ENCODE measurements around the gene CYP46A1.

The CYP46A1 gene

DNA sequence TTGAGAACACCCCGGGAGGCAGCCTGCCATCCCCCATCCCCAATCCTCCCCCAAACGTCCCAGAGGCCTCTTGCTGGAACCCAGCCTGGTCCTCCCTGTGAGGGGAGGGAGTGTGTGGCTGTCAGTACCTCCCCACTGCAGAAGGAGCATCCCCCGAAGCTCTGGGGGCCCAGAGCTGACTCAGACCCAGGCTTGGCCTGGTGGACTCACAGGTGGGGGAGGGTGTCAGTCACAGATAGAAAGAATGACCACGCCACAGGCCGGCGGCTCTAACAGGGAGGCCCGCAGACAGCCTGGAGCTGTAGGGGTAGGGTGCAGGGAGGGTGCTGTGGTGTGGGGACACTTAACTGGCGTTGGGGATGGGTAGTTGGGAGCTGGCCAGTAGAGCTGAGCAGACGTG is 33.9 kb upstream of the CYP46A1 start:
- TF ChIP-seq GATA3 (IDR thresholded peaks at IDR 0.05; ENCODE audit: low read depth, low read length) (no peak), GATA2 (IDR thresholded peaks at IDR 0.05; ENCODE audit: low read depth, low read length) (no peak)

DNA sequence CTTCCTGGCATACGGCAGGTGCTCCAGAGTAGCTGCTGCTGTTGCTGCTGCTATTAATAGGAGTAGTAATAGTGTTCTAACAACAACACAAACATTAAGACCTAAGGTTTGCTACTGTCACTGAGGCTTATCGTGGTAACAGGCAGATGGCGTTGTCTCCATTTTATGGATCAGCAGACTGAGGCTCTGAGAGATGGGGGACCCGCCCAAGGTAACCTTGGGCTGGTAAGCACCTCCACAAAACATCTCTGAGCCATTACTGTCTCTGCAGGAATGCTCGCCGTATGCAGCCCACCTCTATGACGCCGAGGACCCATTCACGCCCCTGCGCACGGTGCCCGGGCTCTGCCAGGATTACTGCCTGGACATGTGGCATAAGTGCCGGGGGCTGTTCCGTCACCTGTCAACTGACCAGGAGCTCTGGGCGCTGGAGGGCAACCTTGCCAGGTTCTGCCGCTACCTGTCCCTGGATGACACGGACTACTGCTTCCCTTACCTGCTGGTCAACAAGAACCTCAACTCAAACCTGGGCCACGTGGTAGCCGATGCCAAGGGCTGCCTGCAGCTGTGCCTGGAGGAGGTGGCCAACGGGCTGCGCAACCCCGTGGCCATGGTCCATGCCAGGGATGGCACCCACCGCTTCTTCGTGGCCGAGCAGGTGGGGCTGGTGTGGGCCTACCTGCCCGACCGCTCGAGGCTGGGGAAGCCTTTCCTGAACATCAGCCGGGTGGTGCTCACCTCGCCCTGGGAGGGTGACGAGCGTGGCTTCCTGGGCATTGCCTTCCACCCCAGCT is 31.9 kb upstream of the CYP46A1 start:
- TF ChIP-seq GATA3 (IDR thresholded peaks at IDR 0.05; ENCODE audit: low read depth, low read length) = no peak
- TF ChIP-seq GATA2 (IDR thresholded peaks at IDR 0.05; ENCODE audit: low read depth, low read length) = no peak

DNA sequence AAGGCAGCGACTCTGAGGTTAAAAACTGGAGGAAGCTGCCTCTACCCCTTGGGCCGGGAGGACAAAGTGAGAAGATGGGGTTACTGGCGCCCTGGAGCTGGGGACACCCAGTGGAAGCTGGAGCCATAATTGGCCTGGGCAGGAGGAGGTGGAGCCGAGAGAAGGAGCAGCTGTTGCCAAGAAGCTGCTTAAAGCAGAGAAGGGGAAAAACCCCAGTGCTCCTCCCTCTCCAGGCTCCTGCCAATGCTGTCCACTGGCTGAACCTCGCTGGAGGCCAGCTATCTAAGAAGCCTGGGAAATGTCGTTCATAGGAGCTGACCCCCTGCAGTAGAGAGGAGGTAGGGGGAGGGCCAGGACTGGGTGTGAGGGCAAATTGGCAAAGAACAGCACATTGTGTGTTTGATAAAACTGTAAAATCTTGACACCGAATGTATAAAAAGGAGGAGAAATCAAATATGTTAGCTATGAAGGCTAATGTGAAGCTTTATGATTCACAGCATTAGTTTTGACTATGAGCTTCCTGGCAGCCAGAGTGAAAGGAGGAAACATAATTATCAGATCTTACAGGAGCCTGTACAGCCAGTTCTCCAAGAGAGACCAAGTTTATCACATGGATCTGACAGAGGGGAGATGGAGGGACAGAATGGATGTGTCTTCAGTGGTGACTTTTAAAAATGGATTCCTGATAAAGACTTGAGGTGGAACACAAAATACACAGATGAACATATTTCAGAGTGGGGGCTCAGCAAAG is 29.7 kb upstream of the CYP46A1 start:
- TF ChIP-seq GATA2 (IDR thresholded peaks at IDR 0.05; ENCODE audit: low read depth, low read length) (no peak), GATA3 (IDR thresholded peaks at IDR 0.05; ENCODE audit: low read depth, low read length) (no peak)

DNA sequence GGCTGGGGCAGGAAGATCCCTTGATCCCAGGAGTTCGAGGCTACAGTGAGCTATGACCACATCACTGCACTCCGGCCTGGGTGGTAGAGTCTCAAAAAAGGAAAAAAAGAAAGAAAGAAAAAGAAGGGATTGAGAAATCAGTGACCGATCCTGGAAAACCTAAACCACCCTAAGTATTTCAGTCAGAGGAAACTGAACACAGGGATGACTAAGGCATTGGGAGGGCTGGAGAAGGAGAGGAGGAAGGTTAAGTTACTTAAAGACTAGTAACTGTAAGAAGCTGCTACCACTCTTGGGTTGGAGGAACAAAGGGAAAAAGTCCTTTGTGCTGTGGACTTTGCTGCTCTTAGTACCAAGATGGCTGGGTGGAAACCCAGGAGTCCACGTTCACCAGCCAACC is 28.6 kb upstream of the CYP46A1 start:
- no peak for TF ChIP-seq GATA3 (IDR thresholded peaks at IDR 0.05; ENCODE audit: low read depth, low read length)
- no peak for TF ChIP-seq GATA2 (IDR thresholded peaks at IDR 0.05; ENCODE audit: low read depth, low read length)

DNA sequence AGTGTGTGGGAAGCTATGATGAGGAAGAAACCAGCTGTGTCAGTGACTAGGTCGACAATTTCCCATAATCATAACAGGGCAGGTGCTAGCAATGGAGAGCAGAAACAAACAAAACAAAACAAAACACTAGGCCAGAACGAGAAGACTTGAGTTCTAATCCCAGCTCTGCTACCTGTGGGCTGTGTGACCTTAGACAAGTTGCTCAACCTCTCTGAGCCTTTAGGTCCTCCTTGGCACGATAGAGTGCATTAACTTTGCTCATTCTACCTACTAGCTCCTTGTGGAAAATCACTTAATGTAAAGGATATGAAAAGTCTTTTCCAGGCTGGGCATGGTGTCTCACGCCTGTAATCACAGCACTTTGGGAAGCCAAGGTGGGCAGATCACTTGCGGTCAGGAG is 27.9 kb upstream of the CYP46A1 start:
- TF ChIP-seq GATA3 (IDR thresholded peaks at IDR 0.05; ENCODE audit: low read depth, low read length) = no peak
- TF ChIP-seq GATA2 (IDR thresholded peaks at IDR 0.05; ENCODE audit: low read depth, low read length) = no peak

DNA sequence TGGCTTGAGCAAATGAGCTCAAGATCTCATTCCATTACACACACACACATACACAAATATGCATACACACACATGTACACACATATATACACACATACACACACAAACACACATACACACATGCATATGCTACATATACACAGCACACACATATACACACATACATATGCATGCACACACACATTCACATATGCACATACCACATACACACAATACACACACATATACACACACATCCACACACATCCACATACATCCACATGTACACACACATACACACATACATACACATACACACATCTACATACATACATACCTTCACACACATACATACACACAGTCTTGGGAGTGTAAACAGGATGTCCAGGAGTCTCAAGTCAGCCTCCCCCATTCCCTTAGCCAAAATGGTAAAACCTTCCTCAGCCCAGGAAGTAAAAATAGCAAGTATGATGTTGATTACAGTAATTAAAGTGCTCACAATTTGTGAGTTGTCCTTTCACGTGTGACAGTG is 26.4 kb upstream of the CYP46A1 start:
- TF ChIP-seq GATA3 (IDR thresholded peaks at IDR 0.05; ENCODE audit: low read depth, low read length) (no peak), GATA2 (IDR thresholded peaks at IDR 0.05; ENCODE audit: low read depth, low read length) (no peak)

DNA sequence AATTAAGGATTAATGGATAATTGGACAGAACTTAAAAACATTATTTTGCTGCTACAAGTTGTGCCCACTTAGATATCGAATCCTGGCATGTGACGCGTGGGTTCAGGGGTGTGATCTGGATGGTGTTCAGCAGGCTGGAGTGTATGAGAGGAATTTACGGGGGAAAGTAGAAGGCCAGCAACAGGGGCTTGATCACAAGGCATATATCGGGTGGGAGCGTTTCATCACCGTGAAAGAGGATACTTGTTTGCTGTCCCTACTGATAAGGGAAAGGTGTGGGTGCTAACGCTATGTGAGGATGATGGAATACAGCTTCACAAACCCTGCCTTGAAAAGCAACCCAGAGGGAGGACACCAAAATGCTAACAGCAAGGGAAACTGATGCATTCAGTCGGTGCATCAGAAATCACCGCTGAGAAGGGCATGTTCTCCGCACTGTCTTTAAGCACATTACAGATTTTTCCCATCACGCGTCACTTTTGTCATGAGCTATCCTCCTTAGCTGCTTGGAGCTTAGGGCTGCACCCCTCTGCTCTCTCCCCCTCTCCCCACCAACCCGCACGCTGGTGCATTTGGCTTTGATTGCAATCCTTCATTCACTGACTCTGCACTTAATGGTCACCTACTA is 25.8 kb upstream of the CYP46A1 start:
- TF ChIP-seq GATA3 (IDR thresholded peaks at IDR 0.05; ENCODE audit: low read depth, low read length) (no peak), GATA2 (IDR thresholded peaks at IDR 0.05; ENCODE audit: low read depth, low read length) (no peak)

DNA sequence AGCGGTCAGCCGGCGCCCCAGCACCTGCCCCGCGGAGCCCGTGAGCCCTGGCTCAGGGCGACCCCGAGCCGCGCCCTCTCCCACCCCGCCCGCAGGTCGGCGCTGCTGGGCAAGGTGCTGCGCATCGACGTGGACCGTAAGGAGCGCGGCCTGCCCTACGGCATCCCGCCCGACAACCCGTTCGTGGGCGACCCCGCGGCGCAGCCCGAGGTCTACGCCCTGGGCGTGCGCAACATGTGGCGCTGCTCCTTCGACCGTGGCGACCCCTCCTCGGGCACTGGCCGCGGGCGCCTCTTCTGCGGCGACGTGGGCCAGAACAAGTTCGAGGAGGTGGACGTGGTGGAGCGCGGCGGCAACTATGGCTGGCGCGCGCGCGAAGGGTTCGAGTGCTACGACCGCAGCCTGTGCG is 24.8 kb upstream of the CYP46A1 start:
- no peak for TF ChIP-seq GATA2 (IDR thresholded peaks at IDR 0.05; ENCODE audit: low read depth, low read length)
- no peak for TF ChIP-seq GATA3 (IDR thresholded peaks at IDR 0.05; ENCODE audit: low read depth, low read length)

DNA sequence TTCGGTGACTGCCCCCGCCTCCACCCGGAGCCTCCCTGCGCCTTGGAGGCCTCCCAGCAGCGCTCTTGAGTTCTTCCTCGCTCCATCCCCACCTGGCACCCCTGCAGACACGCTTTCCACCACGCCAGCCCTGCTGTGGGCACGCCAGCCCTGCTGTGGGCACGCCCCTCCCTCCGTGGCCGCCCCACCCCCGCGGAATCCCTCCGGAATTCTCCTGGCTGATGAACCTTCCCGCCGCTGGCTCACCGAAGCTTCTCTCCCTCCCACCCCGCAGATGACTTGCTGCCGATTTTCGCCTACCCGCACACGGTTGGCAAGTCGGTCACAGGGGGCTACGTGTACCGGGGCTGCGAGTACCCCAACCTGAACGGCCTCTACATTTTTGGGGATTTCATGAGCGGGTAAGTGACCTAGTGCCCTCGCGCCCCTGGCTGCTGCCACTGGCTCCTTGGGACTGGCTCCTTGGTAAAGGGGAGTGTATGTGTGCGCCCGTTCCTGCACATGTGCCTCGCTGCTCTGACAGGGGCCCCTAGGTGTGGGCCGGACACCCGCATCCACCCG is 24.0 kb upstream of the CYP46A1 start:
- no peak for TF ChIP-seq GATA2 (IDR thresholded peaks at IDR 0.05; ENCODE audit: low read depth, low read length)
- TF ChIP-seq GATA3 (IDR thresholded peaks at IDR 0.05; ENCODE audit: low read depth, low read length) = no peak

DNA sequence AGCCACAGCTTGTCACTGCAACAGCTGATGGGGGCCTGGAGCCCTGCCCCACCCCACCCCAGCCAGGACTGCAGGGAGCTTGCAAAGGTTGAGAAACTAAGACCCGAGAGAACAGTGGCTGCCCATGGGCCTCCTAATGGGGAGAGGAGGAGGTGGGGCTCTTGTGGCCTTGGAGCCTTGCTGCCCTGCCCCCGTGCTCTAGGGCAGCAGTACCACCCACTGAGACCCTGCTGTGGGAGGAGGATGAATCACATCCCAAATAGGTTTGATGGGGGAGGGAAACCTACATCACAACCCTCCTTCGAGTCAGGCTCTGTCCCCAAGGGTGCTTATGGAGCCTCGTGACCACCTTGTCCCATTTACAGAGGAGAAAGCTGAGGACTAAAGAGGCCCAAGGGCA is 23.3 kb upstream of the CYP46A1 start:
- no peak for TF ChIP-seq GATA3 (IDR thresholded peaks at IDR 0.05; ENCODE audit: low read depth, low read length)
- TF ChIP-seq GATA2 (IDR thresholded peaks at IDR 0.05; ENCODE audit: low read depth, low read length) = no peak

DNA sequence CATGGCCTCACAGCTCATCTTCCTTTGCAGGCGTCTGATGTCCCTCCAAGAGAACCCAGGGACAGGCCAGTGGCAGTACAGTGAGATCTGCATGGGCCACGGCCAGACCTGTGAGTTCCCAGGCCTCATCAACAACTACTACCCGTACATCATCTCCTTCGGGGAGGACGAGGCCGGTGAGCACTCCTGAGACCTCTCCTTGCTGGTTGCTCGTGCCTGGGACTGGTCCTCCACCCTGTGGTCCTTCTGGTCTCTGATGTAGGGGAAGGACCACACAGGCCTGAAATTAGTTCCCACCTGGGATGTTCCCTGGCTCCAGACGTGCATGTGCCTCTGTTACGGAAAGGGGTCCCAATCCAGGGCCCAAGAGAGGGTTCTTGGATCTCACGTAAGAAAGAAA is 21.3 kb upstream of the CYP46A1 start:
- TF ChIP-seq GATA3 (IDR thresholded peaks at IDR 0.05; ENCODE audit: low read depth, low read length) = no peak
- TF ChIP-seq GATA2 (IDR thresholded peaks at IDR 0.05; ENCODE audit: low read depth, low read length) = no peak

DNA sequence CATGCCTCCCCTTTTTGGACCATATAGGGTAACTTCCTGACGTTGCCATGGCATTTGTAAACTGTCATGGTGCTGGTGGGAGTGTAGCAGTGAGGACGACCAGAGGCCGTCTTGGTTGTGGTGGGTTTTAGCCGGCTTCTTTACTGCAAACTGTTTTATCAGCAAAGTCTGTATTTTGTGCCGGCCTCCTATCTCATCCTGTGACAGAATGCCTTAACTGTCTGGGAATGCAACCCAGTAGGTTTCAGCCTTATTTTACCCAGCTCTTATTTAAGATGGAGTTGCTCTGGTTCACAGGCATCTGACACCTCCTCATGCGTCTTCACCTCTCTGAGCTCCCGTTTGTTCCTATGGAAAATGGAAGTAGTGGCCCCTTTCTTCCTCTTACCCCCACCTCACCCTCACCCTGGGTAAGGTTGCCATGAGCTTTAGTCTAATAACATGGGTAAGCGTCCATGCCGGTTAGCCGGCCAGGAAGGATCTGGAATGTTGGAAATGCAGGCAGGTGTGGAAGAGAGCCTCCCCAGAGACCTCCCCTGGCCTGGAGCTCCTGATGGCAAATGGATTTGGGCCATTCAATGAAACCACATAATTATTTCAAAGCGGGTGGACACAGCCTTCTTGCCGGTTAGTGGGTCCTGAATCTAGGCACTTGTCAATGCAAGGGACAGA is 20.6 kb upstream of the CYP46A1 start:
- no peak for TF ChIP-seq GATA3 (IDR thresholded peaks at IDR 0.05; ENCODE audit: low read depth, low read length)
- TF ChIP-seq GATA2 (IDR thresholded peaks at IDR 0.05; ENCODE audit: low read depth, low read length) = no peak

DNA sequence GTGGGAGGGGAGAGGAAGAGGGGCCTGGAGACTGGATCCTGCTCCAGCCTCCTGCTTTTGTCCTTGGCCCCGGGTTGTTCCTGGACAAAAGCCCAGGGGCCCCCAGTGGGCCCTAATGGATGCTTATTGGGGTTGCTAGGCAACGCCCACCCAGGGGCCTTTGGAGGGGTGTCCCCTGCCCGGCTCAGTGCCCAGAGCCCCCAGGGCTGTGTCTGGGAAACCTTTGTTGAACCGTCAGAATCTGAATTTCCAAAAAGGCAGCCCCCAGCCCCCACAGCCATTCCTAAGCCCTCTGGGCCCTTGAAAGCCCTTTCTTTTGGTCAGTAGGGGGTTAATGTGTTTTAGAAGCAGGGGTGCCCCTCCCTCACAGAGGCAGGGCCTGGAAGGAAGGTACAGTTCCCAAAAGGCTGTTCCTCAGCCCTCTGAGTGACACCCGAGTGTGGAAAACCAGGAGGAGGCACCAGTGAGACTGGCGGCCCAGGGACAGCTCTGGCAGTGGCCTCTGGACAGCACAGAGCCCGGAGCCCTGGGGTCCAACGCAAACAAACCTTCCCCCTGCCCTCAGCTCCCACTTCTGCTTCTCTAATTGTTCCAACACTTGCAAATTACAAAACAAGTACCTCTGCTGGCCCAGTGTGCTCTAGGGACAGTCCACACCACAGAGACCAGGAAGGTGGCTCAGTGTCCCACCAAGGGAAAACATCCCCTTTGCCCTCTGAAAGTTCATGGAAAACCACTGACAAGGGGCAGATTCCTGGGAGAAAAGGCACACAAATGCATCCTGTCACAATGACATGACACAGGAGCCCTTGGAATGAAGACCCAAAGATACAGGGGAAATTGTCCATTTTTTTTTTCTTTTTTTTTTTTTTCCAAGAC is 19.8 kb upstream of the CYP46A1 start:
- no peak for TF ChIP-seq GATA2 (IDR thresholded peaks at IDR 0.05; ENCODE audit: low read depth, low read length)
- TF ChIP-seq GATA3 (IDR thresholded peaks at IDR 0.05; ENCODE audit: low read depth, low read length) = no peak
